SK-N-MC (cell line): ENCODE data around the gene ZNHIT2.
A peak's percentile ranks its signal among the peaks of the same experiment; 100 is the strongest.

Experiments
- DNase-seq: peaks from one replicate; pipeline ENCODE4 v3.0.0-alpha.2; 2011; ENCODE audit warnings: low read depth, low spot score
- H3K27ac ChIP-seq: fragments of 200-600 bp; sonication (generic); 2 replicates; pipeline ENCODE4 v1.5.1; 2016; ENCODE audit warnings: mixed run types
- H3K36me3 ChIP-seq: fragments of 200-600 bp; sonication (generic); 2 replicates; pipeline ENCODE4 v1.6.1; 2017; ENCODE audit warnings: antibody characterized with exemption, low read length, mixed read lengths; ENCODE audit not compliant: insufficient read depth
- H3K4me3 ChIP-seq: fragments of 200-600 bp; sonication (generic); 2 replicates; pipeline ENCODE4 v1.5.1; 2016
- H3K9ac ChIP-seq: fragments of 200-600 bp; sonication (generic); 2 replicates; pipeline ENCODE4 v1.8.0; 2017; ENCODE audit warnings: mixed run types, mixed read lengths; ENCODE audit not compliant: insufficient read length
- H3K9me3 ChIP-seq: fragments of 200-600 bp; sonication (generic); 2 replicates; pipeline ENCODE4 v1.6.1; 2017; ENCODE audit warnings: low read depth, mild to moderate bottlenecking, antibody characterized with exemption, low read length, moderate library complexity, mixed read lengths
- EZH2 ChIP-seq: fragments of 200-600 bp; sonication (generic); IDR thresholded peaks from one replicate; pipeline ENCODE4 v1.6.1; 2017; ENCODE audit warnings: antibody characterized with exemption
- FOXP2 ChIP-seq: optimal IDR thresholded peaks from 2 replicates; pipeline ENCODE3; 2011; ENCODE audit warnings: mild to moderate bottlenecking, moderate library complexity; ENCODE audit not compliant: insufficient read depth; ENCODE audit errors: extremely low read length, control extremely low read depth
- POLR2AphosphoS5 ChIP-seq: IDR thresholded peaks from 2 replicates; pipeline ENCODE4 v1.6.1; 2012; ENCODE audit warnings: mild to moderate bottlenecking, low read depth, low read length, borderline replicate concordance

Gene ZNHIT2

GRCh38 chr11:65118097-65118837 lies 766 bp upstream of the ZNHIT2 start:
- no peaks in the 10 kb centered on the region for H3K9me3 ChIP-seq
- DNase-seq = no peak
- TF ChIP-seq FOXP2 (no peak), POLR2AphosphoS5 (no peak), EZH2 (no peak)
- 0 out of 2 replicates have a peak overlapping the region, but pooled peaks have one; percentile 23 for H3K27ac ChIP-seq
- H3K9ac ChIP-seq = no peak overlapping the region
- no peak overlapping the region for H3K4me3 ChIP-seq
- H3K36me3 ChIP-seq = peaks cover 34% of the 10 kb centered on the region

GRCh38 chr11:65116370-65117205 lies 913 bp downstream of the ZNHIT2 start:
- peak overlapping the region; percentile 49 for H3K27ac ChIP-seq
- peaks cover 34% of the 10 kb centered on the region for H3K36me3 ChIP-seq
- TF ChIP-seq FOXP2 (no peak), POLR2AphosphoS5 (0 out of 2 replicates have a peak, but pooled peaks have one; percentile 39)
- no peaks in the 10 kb centered on the region for H3K9me3 ChIP-seq
- H3K4me3 ChIP-seq = peak overlapping the region; percentile 82
- no peak for DNase-seq
- H3K9ac ChIP-seq = peak overlapping the region; percentile 91

DNA sequence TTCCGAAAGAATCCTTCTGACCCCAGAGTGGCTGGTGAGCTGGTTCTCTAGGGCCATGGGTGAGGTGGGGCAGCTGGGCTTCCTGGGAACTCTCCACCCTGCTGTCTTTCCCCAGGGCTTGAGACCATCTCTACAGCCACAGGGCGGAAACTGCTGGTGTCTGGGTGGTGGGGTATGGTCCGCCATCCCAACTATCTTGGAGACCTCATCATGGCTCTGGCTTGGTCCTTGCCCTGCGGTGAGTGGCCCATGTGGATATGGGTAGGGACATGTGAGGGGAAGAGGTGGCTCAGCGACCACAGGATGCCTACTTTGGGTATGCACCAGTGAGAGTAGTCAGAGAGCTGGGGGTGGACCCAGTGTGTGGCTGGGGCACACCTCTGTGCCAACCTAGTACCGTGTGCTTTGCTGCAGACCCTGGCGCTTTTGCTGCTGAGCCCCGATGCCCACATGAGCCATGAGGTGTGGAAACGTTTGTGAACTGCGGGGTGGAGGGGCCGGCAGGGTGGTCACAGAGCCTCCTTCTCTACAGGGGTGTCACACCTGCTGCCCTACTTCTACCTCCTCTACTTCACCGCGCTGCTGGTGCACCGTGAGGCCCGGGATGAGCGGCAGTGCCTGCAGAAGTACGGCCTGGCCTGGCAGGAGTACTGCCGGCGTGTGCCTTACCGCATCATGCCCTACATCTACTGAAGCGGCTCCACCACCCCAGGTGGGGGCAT lies 2.0 kb downstream of the ZNHIT2 start:
- Histone ChIP-seq H3K9ac (no peak overlapping the region), H3K4me3 (peak overlapping the region; percentile 82; the same call in 1 of the 2 replicates), H3K27ac (no peak overlapping the region), H3K36me3 (peaks cover 24% of the 10 kb centered on the region), H3K9me3 (no peaks in the 10 kb centered on the region)
- no peak for DNase-seq
- TF ChIP-seq EZH2 = no peak
- no peak for TF ChIP-seq FOXP2

DNA sequence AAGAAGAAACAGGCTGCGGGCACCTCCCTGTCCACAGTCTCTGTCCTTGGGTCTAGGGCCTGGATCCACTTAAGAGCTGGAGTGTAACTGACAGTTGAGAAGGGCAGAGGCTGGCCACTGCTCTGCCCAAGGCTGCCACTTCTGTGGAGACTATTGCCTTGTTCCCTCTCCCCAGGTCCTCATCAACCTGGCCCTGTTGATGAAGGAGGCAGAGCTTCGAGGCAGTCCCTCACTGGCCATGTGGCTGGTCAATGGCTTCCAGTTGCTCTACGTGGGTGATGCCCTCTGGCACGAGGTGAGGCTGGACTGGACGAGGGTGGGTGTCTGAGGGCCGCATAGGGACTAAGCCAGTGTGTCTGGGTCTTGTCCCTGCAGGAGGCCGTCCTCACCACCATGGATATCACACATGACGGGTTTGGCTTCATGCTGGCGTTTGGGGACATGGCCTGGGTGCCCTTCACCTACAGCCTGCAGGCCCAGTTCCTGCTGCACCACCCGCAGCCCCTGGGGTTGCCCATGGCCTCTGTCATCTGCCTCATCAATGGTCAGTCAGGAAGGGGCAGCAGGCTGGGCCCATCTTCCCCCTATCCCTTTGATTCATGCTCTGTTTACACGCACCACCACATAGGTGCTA lies 2.8 kb downstream of the ZNHIT2 start:
- no peak overlapping the region for H3K9ac ChIP-seq
- H3K36me3 ChIP-seq = peaks cover 16% of the 10 kb centered on the region; the same call in 1 of the 2 replicates
- no peak overlapping the region for H3K4me3 ChIP-seq
- TF ChIP-seq FOXP2 (no peak), POLR2AphosphoS5 (peak; percentile 20; the same call in 1 of the 2 replicates), EZH2 (no peak)
- DNase-seq = no peak
- H3K27ac ChIP-seq = no peak overlapping the region
- H3K9me3 ChIP-seq = no peaks in the 10 kb centered on the region

DNA sequence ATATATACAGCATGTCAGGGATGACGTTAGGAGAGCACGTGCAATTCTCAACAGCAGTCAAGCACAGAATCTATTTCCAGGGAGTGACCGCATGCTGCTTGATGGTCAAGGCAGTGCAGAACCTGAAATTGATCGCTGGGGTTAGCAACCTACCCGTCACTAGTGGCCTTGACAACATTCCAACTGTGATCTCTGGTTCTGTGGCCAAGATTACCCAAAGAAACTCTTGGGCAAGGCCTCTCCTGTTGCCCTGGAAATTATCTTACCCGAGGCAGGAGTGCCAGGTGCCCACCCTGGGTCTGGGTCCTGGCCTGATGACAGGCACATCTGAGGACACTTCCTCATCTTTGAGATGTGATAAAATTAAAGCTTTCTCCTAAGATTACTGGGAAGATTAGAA lies 3.7 kb downstream of the ZNHIT2 start:
- TF ChIP-seq EZH2 = no peak
- H3K9me3 ChIP-seq = no peaks in the 10 kb centered on the region
- peaks cover 9% of the 10 kb centered on the region; the same call in 1 of the 2 replicates for H3K36me3 ChIP-seq
- no peak overlapping the region for H3K4me3 ChIP-seq
- DNase-seq = no peak
- H3K27ac ChIP-seq = no peak overlapping the region
- H3K9ac ChIP-seq = no peak overlapping the region

GRCh38 chr11:65113361-65113756 lies 4.1 kb downstream of the ZNHIT2 start:
- H3K9ac ChIP-seq = peak overlapping the region; percentile 83
- TF ChIP-seq FOXP2 = no peak
- no peak for TF ChIP-seq POLR2AphosphoS5
- TF ChIP-seq EZH2 = no peak
- DNase-seq = no peak
- H3K36me3 ChIP-seq = peaks cover 4% of the 10 kb centered on the region; the same call in 1 of the 2 replicates
- H3K4me3 ChIP-seq = peak overlapping the region; percentile 98
- no peak overlapping the region for H3K27ac ChIP-seq
- H3K9me3 ChIP-seq = no peaks in the 10 kb centered on the region

DNA sequence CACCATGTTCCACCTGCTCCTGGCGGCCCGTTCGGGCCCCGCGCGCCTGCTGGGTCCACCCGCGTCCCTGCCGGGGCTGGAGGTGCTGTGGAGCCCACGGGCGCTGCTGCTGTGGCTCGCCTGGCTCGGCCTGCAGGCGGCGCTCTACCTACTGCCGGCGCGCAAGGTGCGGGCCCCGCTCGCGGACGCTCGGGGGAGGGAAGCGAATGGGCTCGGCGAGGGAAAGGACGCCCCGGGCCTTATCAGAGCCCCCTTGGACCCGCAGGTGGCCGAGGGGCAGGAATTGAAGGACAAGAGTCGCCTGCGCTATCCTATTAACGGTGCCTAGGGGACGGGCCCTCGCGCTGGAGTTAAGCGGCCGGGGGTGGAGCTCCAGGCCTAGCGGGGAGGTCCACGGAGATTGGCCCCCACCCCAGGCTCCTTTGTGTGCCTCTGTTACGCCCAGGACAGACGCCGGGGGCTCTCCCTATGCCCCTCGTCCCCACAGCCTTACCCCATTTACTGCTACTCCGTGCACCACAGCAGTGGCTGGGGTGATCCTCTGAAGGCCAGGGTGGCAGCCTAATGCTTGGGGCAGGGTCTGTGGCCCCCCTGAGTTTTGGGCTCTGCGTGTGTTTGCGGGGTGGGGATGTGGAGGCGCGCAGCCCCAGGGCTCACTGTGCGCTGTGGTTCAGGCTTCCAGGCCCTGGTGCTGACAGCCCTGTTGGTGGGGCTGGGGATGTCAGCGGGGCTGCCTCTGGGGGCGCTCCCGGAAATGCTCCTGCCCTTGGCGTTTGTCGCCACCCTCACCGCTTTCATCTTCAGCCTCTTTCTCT lies 4.7 kb downstream of the ZNHIT2 start:
- Histone ChIP-seq H3K27ac (no peak overlapping the region), H3K36me3 (no peaks in the 10 kb centered on the region), H3K4me3 (peak overlapping the region; percentile 98), H3K9ac (peak overlapping the region; percentile 83), H3K9me3 (no peaks in the 10 kb centered on the region)
- TF ChIP-seq POLR2AphosphoS5 = no peak; the same call in 1 of the 2 replicates
- no peak for DNase-seq
